ENCODE results near the gene CNN3.
"Not testable (repeated sequence)": the region's sequence is repeated elsewhere in the genome, so short reads cannot be mapped to it uniquely, and the experiment has no call there.

Gene CNN3

GRCh38 chr1:94949681-94950661, 23.1 kb upstream of the CNN3 start:
- DNase-seq: peak; percentile 73

GRCh38 chr1:94947437-94947836, 20.5 kb upstream of the CNN3 start:
- peak; percentile 84 for DNase-seq

- DNase-seq: no peak
These were observed 20.0 kb upstream of the CNN3 start for GRCh38 chr1:94946886-94947285.

GRCh38 chr1:94942171-94943128, 15.5 kb upstream of the CNN3 start:
- no peak for DNase-seq

- DNase-seq: not testable (repeated sequence)
These were observed 14.6 kb upstream of the CNN3 start for GRCh38 chr1:94941480-94941879.

DNA sequence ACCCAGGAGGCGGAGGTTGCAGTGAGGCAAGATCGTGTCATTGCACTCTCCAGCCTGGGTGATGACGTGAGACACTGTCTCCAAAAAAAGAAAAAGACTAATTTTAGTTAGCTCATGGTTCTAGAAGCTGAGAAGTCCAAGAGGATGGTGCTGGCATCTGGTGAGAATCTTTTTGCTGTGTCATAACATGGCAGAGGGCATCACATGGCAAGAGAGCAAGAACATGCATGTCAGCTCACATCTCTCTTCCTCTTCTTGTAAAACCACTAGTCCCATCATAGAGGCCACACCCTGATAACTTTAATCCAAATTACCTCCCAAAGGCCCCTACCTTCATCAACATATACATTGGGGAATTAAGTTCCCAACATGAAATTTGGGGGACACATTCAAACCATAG, 13.8 kb upstream of the CNN3 start:
- no peak for DNase-seq

DNA sequence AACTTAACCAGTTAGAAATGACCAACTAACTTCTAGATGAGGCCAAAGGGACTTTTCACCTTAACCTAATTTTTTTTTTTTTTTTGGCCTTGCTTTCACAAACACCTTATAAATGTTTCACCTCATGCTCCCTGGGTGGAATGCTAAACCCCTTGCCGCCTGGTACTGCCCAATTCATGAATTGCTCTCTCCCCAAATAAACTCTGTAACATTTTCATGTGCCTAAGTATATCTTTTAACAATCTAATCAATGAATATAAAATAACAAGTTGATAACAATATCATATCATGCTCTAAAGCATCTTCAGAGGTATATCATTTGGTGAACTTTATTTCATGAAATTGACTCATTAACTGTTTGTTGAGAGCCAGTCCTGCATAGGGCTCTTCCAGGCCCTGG, 10.9 kb upstream of the CNN3 start:
- DNase-seq: no peak

GRCh38 chr1:94936861-94937620, 10.1 kb upstream of the CNN3 start:
- DNase-seq: peak; percentile 35

DNA sequence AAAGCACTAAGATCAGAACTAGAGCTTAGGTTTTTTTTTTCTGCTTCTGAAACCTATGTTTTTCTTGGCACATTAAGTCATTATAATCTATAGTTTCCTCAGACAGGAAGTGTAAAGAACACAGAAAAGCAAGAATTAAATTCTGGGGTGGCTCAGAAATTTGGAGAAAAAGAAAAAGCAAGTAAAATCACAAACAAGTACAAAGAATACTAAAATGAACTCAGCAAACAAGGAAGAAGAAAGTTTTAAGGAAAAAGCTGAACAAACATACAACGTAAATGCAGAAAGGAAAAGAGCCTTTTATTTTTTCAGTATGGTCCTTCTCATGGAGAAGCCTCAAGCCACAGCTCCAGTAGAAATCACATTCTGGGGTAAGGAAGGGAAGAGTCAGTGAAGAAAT, 8.6 kb upstream of the CNN3 start:
- no peak for DNase-seq

GRCh38 chr1:94935034-94935433, 8.1 kb upstream of the CNN3 start:
- no peak for DNase-seq

DNA sequence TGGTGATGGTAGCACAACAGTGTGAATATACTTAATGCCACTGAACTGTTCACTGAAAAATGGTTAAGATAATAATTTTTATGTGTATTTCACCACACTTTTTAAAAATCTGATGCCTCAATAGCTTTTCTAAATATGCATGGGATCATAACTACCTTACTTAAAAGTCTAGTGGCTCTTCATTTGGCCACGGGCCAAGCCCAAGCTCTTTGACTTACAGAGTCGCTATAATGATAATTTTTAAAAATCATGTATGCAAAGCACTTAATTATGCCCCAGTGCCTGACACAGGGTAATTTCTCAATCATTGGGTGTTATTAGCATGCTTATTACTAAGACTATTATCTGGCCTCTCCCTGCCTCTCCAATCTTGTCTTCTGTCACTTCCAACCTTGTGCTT, 7.6 kb upstream of the CNN3 start:
- DNase-seq: no peak

DNA sequence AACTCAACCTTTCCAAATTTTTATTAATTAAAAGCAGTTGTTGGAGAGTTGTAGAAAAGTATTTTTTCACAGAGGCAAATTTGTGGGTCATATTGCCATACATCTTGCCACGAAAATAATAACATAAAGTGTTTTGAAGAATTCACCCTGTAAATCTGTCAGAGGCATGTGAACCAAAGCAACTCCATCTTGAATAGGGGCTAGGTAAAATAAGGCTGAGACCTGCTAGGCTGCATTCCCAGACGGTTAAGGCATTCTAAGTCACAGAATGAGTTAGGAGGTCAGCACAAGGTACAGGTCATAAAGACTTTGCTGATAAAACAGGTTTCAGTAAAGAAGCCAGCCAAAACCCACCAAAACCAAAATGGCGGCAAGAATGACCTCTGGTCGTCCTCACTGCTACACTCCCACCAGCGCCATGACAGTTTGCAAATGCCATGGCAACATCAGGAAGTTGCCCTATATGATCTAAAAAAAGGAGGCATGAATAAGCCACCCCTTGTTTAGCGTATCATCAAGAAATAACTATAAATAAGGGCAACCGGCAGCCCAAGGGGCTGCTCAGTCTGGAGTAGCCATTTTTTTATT, 4.4 kb upstream of the CNN3 start:
- no peak for DNase-seq

DNA sequence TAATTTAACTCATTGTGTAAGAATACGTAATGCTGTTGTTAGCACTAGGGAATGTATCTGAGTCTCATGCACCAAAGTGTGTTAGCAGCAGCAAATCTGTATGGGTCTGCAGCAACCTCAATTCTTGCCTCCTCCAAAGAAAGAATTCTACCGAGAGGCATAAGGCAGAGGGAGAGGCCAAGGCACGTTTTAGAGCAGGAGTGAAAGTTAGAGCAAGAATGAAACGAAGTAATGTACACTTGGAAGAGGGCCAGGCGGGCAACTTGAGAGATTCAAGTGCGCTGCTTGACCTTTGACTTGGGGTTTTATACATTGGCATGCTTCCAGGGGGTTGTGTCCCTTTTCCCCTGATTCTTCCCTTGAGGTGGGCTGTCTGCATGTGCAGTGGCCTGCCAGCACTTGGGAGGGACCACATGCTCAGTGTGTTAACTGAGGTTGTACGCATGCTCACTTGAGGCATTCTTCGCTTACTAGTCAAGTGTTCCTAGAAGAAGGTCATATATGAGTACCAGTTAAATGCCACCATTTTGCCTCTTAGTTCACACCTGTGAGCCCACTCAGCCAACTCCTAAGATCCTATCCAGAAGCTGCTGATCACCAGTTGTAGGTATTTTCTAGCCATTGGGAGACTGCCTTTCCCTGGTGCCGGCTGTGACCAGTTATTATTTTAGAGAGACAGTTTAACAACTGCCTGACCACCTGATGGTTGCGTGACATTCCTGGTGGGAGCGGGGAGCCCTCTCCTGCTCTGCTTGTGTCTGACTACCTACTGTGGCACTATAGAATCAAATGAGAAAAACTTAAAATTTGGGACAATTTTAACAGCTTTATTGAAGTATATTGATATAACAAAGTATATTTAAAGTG, 2.7 kb upstream of the CNN3 start:
- DNase-seq: no peak

- DNase-seq: no peak
These were observed 1.5 kb upstream of the CNN3 start for GRCh38 chr1:94928293-94928939.

DNA sequence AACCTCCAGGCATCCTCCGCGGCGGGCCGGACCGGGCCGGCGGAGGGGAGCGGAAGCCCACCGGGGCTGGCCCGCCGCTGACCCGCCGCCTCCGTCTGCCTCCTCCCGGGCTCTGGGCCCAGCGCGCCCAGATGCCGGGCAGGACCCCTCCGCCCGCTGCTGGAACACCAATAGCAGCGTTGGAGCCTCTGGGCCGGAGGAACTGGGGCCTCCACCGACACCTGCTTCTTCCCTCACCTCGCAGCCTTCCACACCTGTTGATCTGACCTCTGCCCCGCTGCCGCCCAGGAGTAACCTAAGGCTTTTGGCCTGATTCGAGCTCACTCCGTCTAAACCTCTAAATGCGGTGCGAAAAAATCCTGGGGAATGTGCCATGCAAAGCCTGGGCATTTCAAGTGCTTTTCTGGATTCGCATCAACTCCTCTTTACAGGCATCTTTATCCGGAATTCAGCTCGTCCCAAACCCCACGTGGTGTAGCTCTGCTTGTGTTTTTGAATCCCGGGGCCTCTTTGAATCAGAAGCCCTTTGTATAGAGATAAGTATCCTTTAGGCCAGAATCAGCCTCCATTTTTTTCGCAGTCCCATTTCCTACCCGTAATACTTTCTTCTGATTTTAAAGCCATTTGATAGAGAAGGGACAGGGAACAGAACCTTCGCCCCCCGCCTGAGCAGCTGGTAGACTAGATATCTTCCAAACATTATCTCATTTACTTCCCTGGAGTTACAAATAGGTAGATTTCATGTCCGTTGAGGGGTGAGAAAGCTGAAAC, 680 bp upstream of the CNN3 start:
- peak; percentile 61 for DNase-seq

DNA sequence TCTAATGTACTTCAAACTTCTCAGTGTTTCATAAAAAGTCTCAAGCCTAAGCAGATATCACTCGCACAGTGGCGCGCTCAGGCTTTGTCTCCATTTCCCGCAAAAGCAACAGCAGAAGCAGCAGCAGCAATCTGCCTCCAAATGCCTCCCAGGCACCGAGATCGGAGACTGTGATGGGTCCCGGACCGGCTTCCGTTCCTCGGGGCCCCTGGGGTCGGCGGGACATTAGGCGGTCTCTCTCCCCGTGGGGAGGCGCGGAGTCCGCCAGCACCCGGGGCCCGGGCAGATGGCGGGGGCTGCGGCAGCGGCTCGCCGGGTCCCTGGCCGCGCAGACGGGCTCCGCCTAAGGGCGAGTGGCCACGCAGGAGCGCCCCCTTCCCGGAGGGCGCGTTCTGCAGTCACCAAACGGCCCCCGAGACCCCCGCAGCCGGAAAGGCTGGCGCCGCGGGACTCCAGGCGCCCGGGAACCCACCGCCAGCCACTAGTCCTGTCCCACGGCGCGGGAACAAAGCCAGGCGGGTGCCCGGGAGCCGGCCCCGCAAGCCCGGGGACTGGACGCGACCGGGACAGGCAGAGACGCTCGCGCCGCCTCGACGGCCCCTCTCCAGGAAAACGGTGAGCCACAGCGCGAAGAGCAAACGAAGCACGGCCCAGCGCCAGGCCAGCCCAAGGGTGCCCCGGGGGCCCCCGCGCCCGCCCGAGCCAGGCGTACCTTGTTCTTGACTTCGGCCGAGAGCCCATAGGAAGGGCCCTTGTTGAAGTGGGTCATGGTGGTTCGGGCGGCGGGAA, 590 bp downstream of the CNN3 start:
- peak; percentile 70 for DNase-seq

DNA sequence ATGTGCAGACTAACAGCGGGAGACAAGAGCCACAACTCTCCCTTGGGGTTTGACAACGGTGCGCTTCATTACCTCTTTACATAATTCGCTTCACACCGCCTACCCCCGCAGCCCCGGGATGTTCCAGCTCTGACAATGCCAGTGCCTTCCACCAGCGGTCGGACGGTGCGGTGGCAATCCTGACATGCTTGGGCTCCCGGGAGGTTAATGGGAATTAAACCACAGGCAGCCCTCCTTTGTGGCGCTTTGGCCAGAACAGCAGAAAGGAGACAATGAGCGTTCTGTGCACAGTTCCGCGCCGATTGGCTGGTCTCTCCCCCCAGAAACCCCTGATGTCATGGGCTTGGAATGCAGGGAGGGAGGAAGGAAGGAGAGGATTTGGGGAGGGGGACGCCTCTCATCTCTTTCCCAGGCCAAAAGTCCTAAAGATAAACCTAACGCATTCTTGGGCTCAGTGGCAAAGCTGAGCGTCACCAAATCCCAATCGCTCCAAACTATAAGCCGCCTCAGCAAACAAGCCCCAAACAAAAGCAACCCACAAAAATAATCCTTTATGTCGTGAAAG, 1.3 kb downstream of the CNN3 start:
- peak; percentile 97 for DNase-seq

DNA sequence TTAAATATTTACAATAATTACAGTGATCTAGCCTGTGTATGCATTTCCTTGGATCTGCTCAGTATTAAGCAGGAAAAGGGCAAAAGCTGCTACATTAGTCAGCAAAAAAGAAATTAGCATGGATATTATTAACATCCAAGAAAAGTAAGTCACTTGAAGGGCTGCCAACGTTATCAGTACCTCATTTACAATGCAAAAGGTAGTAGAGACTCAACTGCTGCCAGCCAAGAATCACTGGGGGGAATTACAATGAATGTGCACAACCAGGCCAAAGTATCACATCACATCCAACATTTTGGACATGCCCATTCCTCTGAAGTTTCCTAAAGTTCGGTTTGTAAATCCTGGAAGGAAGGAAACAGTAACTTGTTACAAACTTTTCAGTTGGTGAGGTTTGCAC, 1.9 kb downstream of the CNN3 start:
- peak; percentile 52 for DNase-seq

All from fibroblast of skin of right biceps (primary cell).